ENCODE results near the gene TPRA1. TPM values are rescaled to one million over a fixed set of nuclear protein-coding genes. Genes with fewer than 3 reads are reported as not detected.

Gene TPRA1
- total RNA-seq, 1 experiment from 2014 or later = 20.2 TPM

DNA sequence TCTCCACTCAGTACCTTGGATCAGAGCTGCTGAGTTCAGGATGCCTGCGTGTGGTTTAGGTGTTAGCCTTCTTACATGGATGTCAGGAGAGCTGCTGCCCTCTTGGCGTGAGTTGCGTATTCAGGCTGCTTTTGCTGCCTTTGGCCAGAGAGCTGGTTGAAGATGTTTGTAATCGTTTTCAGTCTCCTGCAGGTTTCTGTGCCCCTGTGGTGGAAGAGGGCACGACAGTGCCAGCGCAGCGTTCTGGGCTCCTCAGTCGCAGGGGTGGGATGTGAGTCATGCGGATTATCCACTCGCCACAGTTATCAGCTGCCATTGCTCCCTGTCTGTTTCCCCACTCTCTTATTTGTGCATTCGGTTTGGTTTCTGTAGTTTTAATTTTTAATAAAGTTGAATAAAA lies 31.5 kb upstream of the TPRA1 start:
- ChIA-PET POLR2A (ENCODE audit: low non-redundant PET) (no interaction called here), CTCF (no interaction called here)
- no peak for DNase-seq (ENCODE audit: low spot score)
- Histone ChIP-seq H3K4me3 (ENCODE audit: low read depth, low read length, poor library complexity, severe bottlenecking) (no peak overlapping the region), H3K27ac (ENCODE audit: low read depth, low read length, poor library complexity, severe bottlenecking) (no peak overlapping the region), H3K4me1 (ENCODE audit: insufficient read depth, low read length, poor library complexity, severe bottlenecking) (no peaks in the 10 kb centered on the region), H3K9me3 (ENCODE audit: low read depth, low read length, poor library complexity, severe bottlenecking) (no peaks in the 10 kb centered on the region), H3K36me3 (ENCODE audit: insufficient read depth, low read length, poor library complexity, severe bottlenecking) (peaks cover 56% of the 10 kb centered on the region), H3K27me3 (replicated peaks; ENCODE audit: insufficient read depth, low read depth, low read length, poor library complexity) (no peaks in the 10 kb centered on the region)
- TF ChIP-seq EZH2 (IDR thresholded peaks at IDR 0.05; ENCODE audit: borderline replicate concordance, low read depth, low read length, poor library complexity, severe bottlenecking) = no peak
- TF ChIP-seq, protein P1, sequence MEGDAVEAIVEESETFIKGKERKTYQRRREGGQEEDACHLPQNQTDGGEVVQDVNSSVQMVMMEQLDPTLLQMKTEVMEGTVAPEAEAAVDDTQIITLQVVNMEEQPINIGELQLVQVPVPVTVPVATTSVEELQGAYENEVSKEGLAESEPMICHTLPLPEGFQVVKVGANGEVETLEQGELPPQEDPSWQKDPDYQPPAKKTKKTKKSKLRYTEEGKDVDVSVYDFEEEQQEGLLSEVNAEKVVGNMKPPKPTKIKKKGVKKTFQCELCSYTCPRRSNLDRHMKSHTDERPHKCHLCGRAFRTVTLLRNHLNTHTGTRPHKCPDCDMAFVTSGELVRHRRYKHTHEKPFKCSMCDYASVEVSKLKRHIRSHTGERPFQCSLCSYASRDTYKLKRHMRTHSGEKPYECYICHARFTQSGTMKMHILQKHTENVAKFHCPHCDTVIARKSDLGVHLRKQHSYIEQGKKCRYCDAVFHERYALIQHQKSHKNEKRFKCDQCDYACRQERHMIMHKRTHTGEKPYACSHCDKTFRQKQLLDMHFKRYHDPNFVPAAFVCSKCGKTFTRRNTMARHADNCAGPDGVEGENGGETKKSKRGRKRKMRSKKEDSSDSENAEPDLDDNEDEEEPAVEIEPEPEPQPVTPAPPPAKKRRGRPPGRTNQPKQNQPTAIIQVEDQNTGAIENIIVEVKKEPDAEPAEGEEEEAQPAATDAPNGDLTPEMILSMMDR (conservative IDR thresholded peaks at IDR 0.05; ENCODE audit: low read depth, low read length) = no peak
- intact Hi-C loops (cut with micrococcal nuclease; ENCODE audit: unreplicated experiment) = no loop called here
- BruUV-seq (replicated peaks) = no TSS peak

DNA sequence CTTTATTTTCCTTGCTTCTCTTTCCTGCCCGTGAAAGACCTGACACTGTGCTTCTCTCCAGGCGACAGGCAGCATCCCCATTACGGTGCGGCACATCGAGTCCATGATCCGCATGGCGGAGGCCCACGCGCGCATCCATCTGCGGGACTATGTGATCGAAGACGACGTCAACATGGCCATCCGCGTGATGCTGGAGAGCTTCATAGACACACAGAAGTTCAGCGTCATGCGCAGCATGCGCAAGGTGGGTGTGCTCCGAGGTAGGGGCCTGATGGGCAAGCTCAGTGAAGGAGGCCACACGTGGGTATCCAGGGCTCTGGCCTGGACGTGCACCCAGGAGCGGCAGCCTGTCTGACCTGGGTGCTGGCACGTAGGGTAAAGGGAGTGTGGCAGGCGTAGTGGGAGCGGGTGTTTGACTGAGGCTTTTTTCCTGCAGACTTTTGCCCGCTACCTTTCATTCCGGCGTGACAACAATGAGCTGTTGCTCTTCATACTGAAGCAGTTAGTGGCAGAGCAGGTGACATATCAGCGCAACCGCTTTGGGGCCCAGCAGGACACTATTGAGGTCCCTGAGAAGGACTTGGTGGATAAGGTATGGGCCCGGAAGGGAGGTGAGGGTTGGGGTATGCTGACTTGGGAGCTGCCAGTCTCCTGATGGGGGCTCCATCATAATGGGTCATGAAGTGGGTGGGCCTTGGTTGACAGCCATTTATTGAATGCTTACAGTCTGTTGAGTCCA lies 30.3 kb upstream of the TPRA1 start:
- intact Hi-C loops (cut with micrococcal nuclease; ENCODE audit: unreplicated experiment) = no loop called here
- H3K4me1 ChIP-seq (ENCODE audit: insufficient read depth, low read length, poor library complexity, severe bottlenecking) = no peaks in the 10 kb centered on the region
- no peak overlapping the region for H3K4me3 ChIP-seq (ENCODE audit: low read depth, low read length, poor library complexity, severe bottlenecking)
- no peaks in the 10 kb centered on the region for H3K27me3 ChIP-seq (replicated peaks; ENCODE audit: insufficient read depth, low read depth, low read length, poor library complexity)
- CTCF ChIA-PET = no interaction called here
- peaks cover 68% of the 10 kb centered on the region for H3K36me3 ChIP-seq (ENCODE audit: insufficient read depth, low read length, poor library complexity, severe bottlenecking)
- H3K9me3 ChIP-seq (ENCODE audit: low read depth, low read length, poor library complexity, severe bottlenecking) = no peaks in the 10 kb centered on the region
- TF ChIP-seq, protein P1 (conservative IDR thresholded peaks at IDR 0.05; ENCODE audit: low read depth, low read length) = no peak
- no peak for TF ChIP-seq EZH2 (IDR thresholded peaks at IDR 0.05; ENCODE audit: borderline replicate concordance, low read depth, low read length, poor library complexity, severe bottlenecking)
- H3K27ac ChIP-seq (ENCODE audit: low read depth, low read length, poor library complexity, severe bottlenecking) = no peak overlapping the region
- no peak for DNase-seq (ENCODE audit: low spot score)
- POLR2A ChIA-PET (ENCODE audit: low non-redundant PET) = no interaction called here
- no TSS peak for BruUV-seq (replicated peaks)

DNA sequence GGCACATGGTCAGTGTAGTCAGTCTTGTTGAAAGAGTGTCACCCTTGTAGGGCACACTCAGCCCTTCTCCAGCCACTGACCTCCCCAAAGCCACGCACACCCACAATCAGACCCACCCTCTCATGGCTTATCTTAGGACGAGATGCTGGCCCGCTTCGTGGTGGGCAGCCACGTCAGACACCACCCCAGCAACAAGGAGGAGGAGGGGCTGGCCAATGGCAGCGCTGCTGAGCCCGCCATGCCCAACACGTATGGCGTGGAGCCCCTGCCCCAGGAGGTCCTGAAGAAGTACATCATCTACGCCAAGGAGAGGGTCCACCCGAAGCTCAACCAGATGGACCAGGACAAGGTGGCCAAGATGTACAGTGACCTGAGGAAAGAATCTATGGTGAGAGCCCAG lies 28.4 kb upstream of the TPRA1 start:
- no peak overlapping the region for H3K27ac ChIP-seq (ENCODE audit: low read depth, low read length, poor library complexity, severe bottlenecking)
- POLR2A ChIA-PET (ENCODE audit: low non-redundant PET) = no interaction called here
- no peaks in the 10 kb centered on the region for H3K27me3 ChIP-seq (replicated peaks; ENCODE audit: insufficient read depth, low read depth, low read length, poor library complexity)
- intact Hi-C loops (cut with micrococcal nuclease; ENCODE audit: unreplicated experiment) = no loop called here
- CTCF ChIA-PET = no interaction called here
- H3K9me3 ChIP-seq (ENCODE audit: low read depth, low read length, poor library complexity, severe bottlenecking) = no peaks in the 10 kb centered on the region
- H3K36me3 ChIP-seq (ENCODE audit: insufficient read depth, low read length, poor library complexity, severe bottlenecking) = peaks cover 87% of the 10 kb centered on the region
- no TSS peak for BruUV-seq (replicated peaks)
- H3K4me1 ChIP-seq (ENCODE audit: insufficient read depth, low read length, poor library complexity, severe bottlenecking) = no peaks in the 10 kb centered on the region
- no peak overlapping the region for H3K4me3 ChIP-seq (ENCODE audit: low read depth, low read length, poor library complexity, severe bottlenecking)
- DNase-seq (ENCODE audit: low spot score) = no peak
- no peak for TF ChIP-seq EZH2 (IDR thresholded peaks at IDR 0.05; ENCODE audit: borderline replicate concordance, low read depth, low read length, poor library complexity, severe bottlenecking)
- TF ChIP-seq, protein P1 (conservative IDR thresholded peaks at IDR 0.05; ENCODE audit: low read depth, low read length) = no peak

Measured in A673 (cell line).